Mucosa of stomach (tissue), 1 donor: ENCODE data around the gene TBL3.
"Not testable (repeated sequence)": the region's sequence is repeated elsewhere in the genome, so short reads cannot be mapped to it uniquely, and the experiment has no call there.

Experiments
- H3K27me3 ChIP-seq: one replicate; pipeline ENCODE4 v1.7.0; 2013; ENCODE audit warnings: mild to moderate bottlenecking, low read length; ENCODE audit not compliant: control insufficient read depth, insufficient read depth
- H3K36me3 ChIP-seq: one replicate; pipeline ENCODE4 v1.7.0; 2013; ENCODE audit warnings: low read length; ENCODE audit not compliant: control insufficient read depth, insufficient read depth
- H3K4me1 ChIP-seq: one replicate; pipeline ENCODE4 v1.7.0; 2013; ENCODE audit warnings: mild to moderate bottlenecking, low read length; ENCODE audit not compliant: control insufficient read depth, insufficient read depth
- H3K4me3 ChIP-seq: one replicate; pipeline ENCODE4 v1.7.0; 2013; ENCODE audit warnings: low read length
- H3K9ac ChIP-seq: one replicate; pipeline ENCODE4 v1.7.0; 2013; ENCODE audit warnings: mild to moderate bottlenecking, low read length, moderate library complexity
- H3K9me3 ChIP-seq: one replicate; pipeline ENCODE4 v1.7.0; 2013; ENCODE audit warnings: mild to moderate bottlenecking, low read length, moderate library complexity; ENCODE audit not compliant: control insufficient read depth
- donor health status: Pancreatic carcinoma.

The TBL3 gene

GRCh38 chr16:1938316-1938715, 33.5 kb upstream of the TBL3 start:
- no peaks in the 10 kb centered on the region for H3K27me3 ChIP-seq
- peaks cover 20% of the 10 kb centered on the region for H3K4me1 ChIP-seq
- no peak overlapping the region for H3K9ac ChIP-seq
- no peaks in the 10 kb centered on the region for H3K36me3 ChIP-seq
- no peak overlapping the region for H3K4me3 ChIP-seq
- H3K9me3 ChIP-seq = no peaks in the 10 kb centered on the region

GRCh38 chr16:1938910-1939309, 32.9 kb upstream of the TBL3 start:
- no peaks in the 10 kb centered on the region for H3K9me3 ChIP-seq
- no peak overlapping the region for H3K9ac ChIP-seq
- no peaks in the 10 kb centered on the region for H3K36me3 ChIP-seq
- H3K27me3 ChIP-seq = no peaks in the 10 kb centered on the region
- peaks cover 20% of the 10 kb centered on the region for H3K4me1 ChIP-seq
- H3K4me3 ChIP-seq = no peak overlapping the region

- H3K9me3 ChIP-seq, H3K9ac ChIP-seq, H3K36me3 ChIP-seq, H3K27me3 ChIP-seq, H3K4me3 ChIP-seq: not testable (repeated sequence)
- peaks cover 20% of the 10 kb centered on the region for H3K4me1 ChIP-seq
Measured at GRCh38 chr16:1939833-1940232, 32.0 kb upstream of the TBL3 start.

- no peaks in the 10 kb centered on the region for H3K27me3 ChIP-seq
- H3K4me1 ChIP-seq = peaks cover 16% of the 10 kb centered on the region
- H3K36me3 ChIP-seq = no peaks in the 10 kb centered on the region
- H3K9me3 ChIP-seq = no peaks in the 10 kb centered on the region
- H3K9ac ChIP-seq = no peak overlapping the region
- no peak overlapping the region for H3K4me3 ChIP-seq
Measured at GRCh38 chr16:1940273-1941161, 31.3 kb upstream of the TBL3 start.

GRCh38 chr16:1941162-1942046, 30.4 kb upstream of the TBL3 start:
- H3K9me3 ChIP-seq = no peaks in the 10 kb centered on the region
- no peak overlapping the region for H3K4me3 ChIP-seq
- H3K9ac ChIP-seq = no peak overlapping the region
- H3K4me1 ChIP-seq = peaks cover 15% of the 10 kb centered on the region
- H3K27me3 ChIP-seq = no peaks in the 10 kb centered on the region
- no peaks in the 10 kb centered on the region for H3K36me3 ChIP-seq

- Histone ChIP-seq H3K9ac (peak overlapping the region; percentile 80), H3K9me3 (no peaks in the 10 kb centered on the region), H3K36me3 (no peaks in the 10 kb centered on the region), H3K27me3 (no peaks in the 10 kb centered on the region), H3K4me3 (peak overlapping the region; percentile 77), H3K4me1 (peaks cover 15% of the 10 kb centered on the region)
Measured at GRCh38 chr16:1942047-1942809, 29.6 kb upstream of the TBL3 start.

GRCh38 chr16:1942810-1943726, 28.8 kb upstream of the TBL3 start, which contains the start of gene MSRB1:
Gene MSRB1 (minus strand): TSS chr16:1943199. CDS start chr16:1943156, 43 bp downstream.
- no peaks in the 10 kb centered on the region for H3K36me3 ChIP-seq
- H3K27me3 ChIP-seq = no peaks in the 10 kb centered on the region
- peak within 1 kb of the TSS; percentile 80 for H3K9ac ChIP-seq
- peaks cover 15% of the 10 kb centered on the region for H3K4me1 ChIP-seq
- H3K4me3 ChIP-seq = peak within 1 kb of the TSS; percentile 77
- no peaks in the 10 kb centered on the region for H3K9me3 ChIP-seq

- H3K9me3 ChIP-seq = no peaks in the 10 kb centered on the region
- no peak overlapping the region for H3K9ac ChIP-seq
- H3K4me1 ChIP-seq = peaks cover 15% of the 10 kb centered on the region
- no peaks in the 10 kb centered on the region for H3K36me3 ChIP-seq
- no peak overlapping the region for H3K4me3 ChIP-seq
- no peaks in the 10 kb centered on the region for H3K27me3 ChIP-seq
Measured at GRCh38 chr16:1944612-1945199, 27.1 kb upstream of the TBL3 start.

GRCh38 chr16:1945559-1946391, 26.1 kb upstream of the TBL3 start:
- H3K9me3 ChIP-seq = no peaks in the 10 kb centered on the region
- H3K9ac ChIP-seq = no peak overlapping the region
- H3K4me3 ChIP-seq = no peak overlapping the region
- no peaks in the 10 kb centered on the region for H3K36me3 ChIP-seq
- no peaks in the 10 kb centered on the region for H3K27me3 ChIP-seq
- H3K4me1 ChIP-seq = peaks cover 15% of the 10 kb centered on the region
